Endothelial cell of umbilical vein (primary cell): Measurements from ENCODE around the gene CASP3. TPM values are rescaled to one million over a fixed set of nuclear protein-coding genes. Genes with fewer than 3 reads are reported as not detected.
A peak's percentile ranks its signal among the peaks of the same experiment; 100 is the strongest.

Experiments used
- BruUV-seq: library from RNA; stranded (reverse); fragments of 400-500 nt; replicated peaks from 2 replicates; lab custom pipeline; 2021; lab: Mats Ljungman, UMichigan
- CTCF ChIA-PET: fragments of 300-600, 350-600 bp; sonication (Branson Sonifier 250); formaldehyde crosslinking; loops from one replicate; lab custom pipeline; 2021; ENCODE audit warnings: antibody characterized with exemption, inconsistent platforms; lab: Charles Lee
- POLR2A ChIA-PET: fragments of 300-600, 350-600 bp; sonication (Branson Sonifier 250); formaldehyde crosslinking; loops from one replicate; lab custom pipeline; 2021; ENCODE audit warnings: antibody characterized with exemption, inconsistent platforms; lab: Charles Lee
- DNase-seq: peaks from one replicate; pipeline ENCODE4 v3.0.0-alpha.2; 2011; ENCODE audit warnings: low read depth, low spot score
- FAIRE-seq: peaks from 2 replicates; lab custom pipeline; 2011; peaks lifted over from hg19 to GRCh38; lab: Jason Lieb, UNC
- H2AFZ ChIP-seq: 2 replicates; pipeline ENCODE4 v1.6.0; 2012; ENCODE audit warnings: low read depth, low read length, control low read depth, inconsistent platforms
- H3K27ac ChIP-seq: 2 replicates; pipeline ENCODE4 v1.5.1; 2011; ENCODE audit warnings: low read depth, mild to moderate bottlenecking, control low read depth, low read length, moderate library complexity; ENCODE audit not compliant: insufficient read depth
- H3K27me3 ChIP-seq, 2 experiments: 2 replicates each; pipeline versions ENCODE4 v1.6.0 to v1.6.1; 2011; ENCODE audit warnings: low read length in 2 of 2, mixed read lengths in 1 of 2; ENCODE audit not compliant: control insufficient read depth in 2 of 2, insufficient read depth in 2 of 2
- H3K36me3 ChIP-seq, 2 experiments: 2 replicates in 1 of 2; 3 replicates in 1 of 2; pipeline ENCODE4 v1.5.1; 2011; ENCODE audit warnings: low read length in 2 of 2, mild to moderate bottlenecking in 1 of 2, moderate library complexity in 1 of 2; ENCODE audit not compliant: control insufficient read depth in 2 of 2, insufficient read depth in 2 of 2; ENCODE audit errors: extremely low read depth in 1 of 2
- H3K4me1 ChIP-seq: 3 replicates; pipeline ENCODE4 v1.5.1; 2011; ENCODE audit warnings: mild to moderate bottlenecking, low read length; ENCODE audit not compliant: control insufficient read depth, insufficient read depth; ENCODE audit errors: extremely low read depth
- H3K4me2 ChIP-seq: 2 replicates; pipeline ENCODE4 v1.6.1; 2011; ENCODE audit warnings: low read length, control low read depth, mixed read lengths; ENCODE audit not compliant: insufficient read depth
- H3K4me3 ChIP-seq, 3 experiments: fragments of 200-600 bp in 1 of 3; sonication (generic), shearing (Covaris generic) in 1 of 3; replicated peaks in 1 of 3; 2 replicates each; pipeline ENCODE4 v1.5.1; 2011 to 2016; ENCODE audit warnings: control low read depth in 3 of 3, low read length in 3 of 3, mild to moderate bottlenecking in 2 of 3, inconsistent platforms in 1 of 3, low read depth in 1 of 3, moderate library complexity in 1 of 3; ENCODE audit not compliant: insufficient read depth in 1 of 3
- H3K79me2 ChIP-seq: 2 replicates; pipeline ENCODE4 v1.6.0; 2012; ENCODE audit warnings: low read length, inconsistent platforms; ENCODE audit not compliant: control insufficient read depth, insufficient read depth
- H3K9ac ChIP-seq: replicated peaks from 2 replicates; pipeline ENCODE3; 2011; ENCODE audit warnings: low read length, control low read depth; ENCODE audit not compliant: insufficient read depth; ENCODE audit errors: extremely low read depth
- H3K9me1 ChIP-seq: replicated peaks from 3 replicates; pipeline ENCODE4 v1.6.0; 2011; ENCODE audit warnings: mild to moderate bottlenecking, low read length; ENCODE audit not compliant: control insufficient read depth, insufficient read depth; ENCODE audit errors: extremely low read depth
- H3K9me3 ChIP-seq: replicated peaks from 2 replicates; pipeline ENCODE4 v1.5.1; 2012; ENCODE audit warnings: low read length, inconsistent platforms; ENCODE audit not compliant: control insufficient read depth, insufficient read depth
- H4K20me1 ChIP-seq: replicated peaks from 2 replicates; pipeline ENCODE3; 2011; ENCODE audit warnings: mild to moderate bottlenecking, low read length; ENCODE audit not compliant: control insufficient read depth, insufficient read depth; ENCODE audit errors: extremely low read depth
- EZH2 ChIP-seq: IDR thresholded peaks from 2 replicates; pipeline ENCODE4 v1.6.1; 2012; ENCODE audit warnings: borderline replicate concordance, low read depth, mild to moderate bottlenecking, moderate library complexity, low read length, inconsistent platforms; ENCODE audit not compliant: severe bottlenecking
- FOS ChIP-seq: IDR thresholded peaks from 2 replicates; pipeline ENCODE4 v1.6.1; 2011; ENCODE audit warnings: mild to moderate bottlenecking, low read length, moderate library complexity, borderline replicate concordance; ENCODE audit not compliant: insufficient read depth
- GATA2 ChIP-seq: IDR thresholded peaks from 2 replicates; pipeline ENCODE4 v1.7.0; 2011; ENCODE audit warnings: low read depth, mild to moderate bottlenecking, moderate library complexity, mixed read lengths, low read length; ENCODE audit not compliant: insufficient read length, insufficient read depth
- JUN ChIP-seq: IDR thresholded peaks from 2 replicates; pipeline ENCODE4 v1.6.1; 2011; ENCODE audit warnings: borderline replicate concordance, low read depth; ENCODE audit not compliant: insufficient read length, insufficient read depth
- MYC ChIP-seq: IDR thresholded peaks from one replicate; pipeline ENCODE4 v1.6.1; 2011; ENCODE audit warnings: mild to moderate bottlenecking, low read depth, low read length
- POLR2A ChIP-seq: IDR thresholded peaks from 2 replicates; pipeline ENCODE4 v1.6.1; 2012; ENCODE audit warnings: low read depth, mild to moderate bottlenecking, control low read depth, low read length
- POLR2AphosphoS5 ChIP-seq: IDR thresholded peaks from 2 replicates; pipeline ENCODE4 v1.6.1; 2012; ENCODE audit warnings: low read depth, mild to moderate bottlenecking, control low read depth, low read length, moderate library complexity; ENCODE audit not compliant: insufficient read depth
- dilution Hi-C: fragments of 300-500 bp; cut with MboI; formaldehyde crosslinking; loops from one replicate; pipeline ENCODE4 v1.15.0; 2019; ENCODE audit warnings: low sequenced_read_pairs; ENCODE audit not compliant: extremely low pct_ligation_motif_present
- intact Hi-C: fragments of 100-400 bp; cut with micrococcal nuclease; formaldehyde crosslinking; loops from one replicate; pipeline ENCODE4 v1.10.0; 2022
- polyA plus RNA-seq, 4 experiments: library from polyadenylated mRNA; depleted of rRNA in 3 of 4; stranded (reverse) in 3 of 4; unstranded in 1 of 4; fragments of >200 nt; gene quantifications; 2 replicates each; pipeline versions ENCODE4 v1.2.1 to v1.2.3, GENCODE V29; 2011 to 2012; ENCODE audit warnings: missing spikeins in 1 of 4
- total RNA-seq: library from RNA; stranded (reverse); gene quantifications from 2 replicates; pipeline ENCODE4 v1.2.3, GENCODE V29; 2021
- TF ChIP-seq, protein P1 (sequence below), 2 donors: IDR thresholded peaks; 1 replicate in 1 of 2; 2 replicates in 1 of 2; pipeline ENCODE4 v1.5.1; 2011; ENCODE audit warnings: low read length in 2 of 2, mild to moderate bottlenecking in 2 of 2, moderate library complexity in 2 of 2, control low read depth in 1 of 2, inconsistent platforms in 1 of 2, low read depth in 1 of 2; ENCODE audit not compliant: insufficient read depth in 1 of 2; ENCODE audit errors: extremely low read depth in 1 of 2
- TF ChIP-seq, protein P2 (sequence below): IDR thresholded peaks from 2 replicates; pipeline ENCODE4 v1.6.1; 2011; ENCODE audit not compliant: insufficient read depth, insufficient read length

Gene CASP3
- total and polyA plus RNA-seq, 2 donors (not counting 3 experiments of a cell fraction or from before 2014, with no cell fraction given): 26.0 to 54.5 TPM

DNA sequence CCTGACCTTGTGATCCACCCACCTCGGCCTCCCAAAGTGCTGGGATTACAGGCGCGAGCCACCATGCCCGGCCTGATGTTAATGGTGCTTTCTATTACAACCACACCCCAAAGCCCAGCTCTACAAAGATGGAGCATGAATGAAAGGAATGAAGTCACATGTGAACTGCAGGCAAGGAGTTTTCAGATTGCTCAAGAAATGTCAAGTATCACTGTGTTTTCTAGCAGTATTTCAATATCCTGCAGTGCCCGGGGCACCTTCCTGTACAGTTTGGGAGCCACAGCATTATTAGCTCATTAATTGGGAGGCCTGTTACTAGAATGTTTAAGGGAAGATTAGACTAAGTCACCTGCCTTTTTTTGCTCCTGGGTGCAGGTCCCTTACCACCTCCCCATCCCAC, 40.4 kb upstream of the CASP3 start:
- no peak overlapping the region for H2AFZ ChIP-seq
- H3K27me3 ChIP-seq: no peaks in the 10 kb centered on the region
- no peak overlapping the region for H3K9ac ChIP-seq
- FAIRE-seq: no peak
- H3K9me3 ChIP-seq: no peaks in the 10 kb centered on the region
- no peak for DNase-seq
- POLR2A ChIA-PET: interaction anchor here (0.9 kb wide), 1 partner anchor 41 kb away, joined by 3 read pairs; the partner anchor contains the start of genes CASP3 and PRIMPOL
- H3K4me3 ChIP-seq: no peak overlapping the region
- H3K79me2 ChIP-seq: no peaks in the 10 kb centered on the region
- TF ChIP-seq POLR2A (no peak), MYC (no peak), EZH2 (no peak), POLR2AphosphoS5 (no peak), FOS (no peak), JUN (no peak), GATA2 (no peak)
- TF ChIP-seq, protein P1, sequence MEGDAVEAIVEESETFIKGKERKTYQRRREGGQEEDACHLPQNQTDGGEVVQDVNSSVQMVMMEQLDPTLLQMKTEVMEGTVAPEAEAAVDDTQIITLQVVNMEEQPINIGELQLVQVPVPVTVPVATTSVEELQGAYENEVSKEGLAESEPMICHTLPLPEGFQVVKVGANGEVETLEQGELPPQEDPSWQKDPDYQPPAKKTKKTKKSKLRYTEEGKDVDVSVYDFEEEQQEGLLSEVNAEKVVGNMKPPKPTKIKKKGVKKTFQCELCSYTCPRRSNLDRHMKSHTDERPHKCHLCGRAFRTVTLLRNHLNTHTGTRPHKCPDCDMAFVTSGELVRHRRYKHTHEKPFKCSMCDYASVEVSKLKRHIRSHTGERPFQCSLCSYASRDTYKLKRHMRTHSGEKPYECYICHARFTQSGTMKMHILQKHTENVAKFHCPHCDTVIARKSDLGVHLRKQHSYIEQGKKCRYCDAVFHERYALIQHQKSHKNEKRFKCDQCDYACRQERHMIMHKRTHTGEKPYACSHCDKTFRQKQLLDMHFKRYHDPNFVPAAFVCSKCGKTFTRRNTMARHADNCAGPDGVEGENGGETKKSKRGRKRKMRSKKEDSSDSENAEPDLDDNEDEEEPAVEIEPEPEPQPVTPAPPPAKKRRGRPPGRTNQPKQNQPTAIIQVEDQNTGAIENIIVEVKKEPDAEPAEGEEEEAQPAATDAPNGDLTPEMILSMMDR (IDR thresholded peaks at IDR 0.05; ENCODE audit: extremely low read depth in 1 of 2, insufficient read depth in 1 of 2, low read depth in 1 of 2, low read length in 2 of 2): no peak
- TF ChIP-seq, protein P2, sequence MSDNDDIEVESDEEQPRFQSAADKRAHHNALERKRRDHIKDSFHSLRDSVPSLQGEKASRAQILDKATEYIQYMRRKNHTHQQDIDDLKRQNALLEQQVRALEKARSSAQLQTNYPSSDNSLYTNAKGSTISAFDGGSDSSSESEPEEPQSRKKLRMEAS: no peak
- no peaks in the 10 kb centered on the region for H3K9me1 ChIP-seq
- dilution Hi-C loops: no loop called here
- no peak overlapping the region for H3K4me2 ChIP-seq
- peaks cover 2 to 3% of the 10 kb centered on the region in 2 experiments for H3K36me3 ChIP-seq
- peak overlapping the region; percentile 12 for H3K27ac ChIP-seq
- intact Hi-C loops: loop anchor here (1.0 kb wide), 1 partner anchor 40 kb away; no protein-coding TSS in a partner anchor
- no peaks in the 10 kb centered on the region for H4K20me1 ChIP-seq
- BruUV-seq: no TSS peak
- CTCF ChIA-PET: interaction anchor here (1.7 kb wide), 1 partner anchor 426 kb away, joined by 6 read pairs; no protein-coding TSS in a partner anchor
- peaks cover 18% of the 10 kb centered on the region for H3K4me1 ChIP-seq
